Measurements from ENCODE around the gene AGAP1. TPM values are rescaled to one million over a fixed set of nuclear protein-coding genes. Genes with fewer than 3 reads are reported as not detected.
A peak's percentile ranks its signal among the peaks of the same experiment; 100 is the strongest.

The AGAP1 gene
- polyA plus RNA-seq (2013, experiment 1 of 4), result 28.5 TPM
- 30.1 TPM for polyA plus RNA-seq (2013, experiment 2 of 4)
- polyA plus RNA-seq (2013, experiment 3 of 4), result 18.8 TPM
- polyA plus RNA-seq (2013, experiment 4 of 4), result 22.0 TPM

GRCh38 chr2:235493775-235494715 is at the start of gene AGAP1:
AGAP1 (plus strand) TSS chr2:235494043.
- H3K27ac ChIP-seq (ENCODE audit: insufficient read depth, low read depth, low read length, poor library complexity, severe bottlenecking), result peak within 1 kb of the TSS; percentile 26

GRCh38 chr2:235444101-235444597 is 49.7 kb upstream of the AGAP1 start:
- no peak overlapping the region for H3K4me3 ChIP-seq (ENCODE audit: insufficient read depth, low read depth, low read length)
- no peak overlapping the region for H3K27ac ChIP-seq (ENCODE audit: insufficient read depth, low read depth, low read length, poor library complexity, severe bottlenecking)
- H3K4me1 ChIP-seq (ENCODE audit: control insufficient read depth, insufficient read depth, low read length), result no peaks in the 10 kb centered on the region
- no peaks in the 10 kb centered on the region for H3K27me3 ChIP-seq (ENCODE audit: control insufficient read depth, insufficient read depth, low read length, poor library complexity, severe bottlenecking)
- WGBS, 2 experiments, result 93 to 95% methylated on average over 7 of the region's 7 CpGs
- no peaks in the 10 kb centered on the region for H3K9me3 ChIP-seq (ENCODE audit: control insufficient read depth, low read length)
- H3K36me3 ChIP-seq (ENCODE audit: control insufficient read depth, insufficient read depth, low read length), result no peaks in the 10 kb centered on the region

More at GRCh38 chr2:235493775-235494715, at the start of gene AGAP1:
- WGBS, 2 experiments, result 0% methylated on average over 156 of the region's 156 CpGs
- H3K36me3 ChIP-seq (ENCODE audit: control insufficient read depth, insufficient read depth, low read length), result no peaks in the 10 kb centered on the region
- H3K9me3 ChIP-seq (ENCODE audit: control insufficient read depth, low read length), result peaks cover 2% of the 10 kb centered on the region
- H3K4me1 ChIP-seq (ENCODE audit: control insufficient read depth, insufficient read depth, low read length), result peaks cover 18% of the 10 kb centered on the region
- H3K27me3 ChIP-seq (ENCODE audit: control insufficient read depth, insufficient read depth, low read length, poor library complexity, severe bottlenecking), result peaks cover 13% of the 10 kb centered on the region
- H3K4me3 ChIP-seq (ENCODE audit: insufficient read depth, low read depth, low read length), result peak within 1 kb of the TSS; percentile 71

GRCh38 chr2:235445116-235445515 is 48.7 kb upstream of the AGAP1 start:
- H3K9me3 ChIP-seq (ENCODE audit: control insufficient read depth, low read length), result no peaks in the 10 kb centered on the region
- H3K4me3 ChIP-seq (ENCODE audit: insufficient read depth, low read depth, low read length), result no peak overlapping the region
- 70 to 78% methylated on average over 6 of the region's 6 CpGs for WGBS, 2 experiments
- H3K36me3 ChIP-seq (ENCODE audit: control insufficient read depth, insufficient read depth, low read length), result no peaks in the 10 kb centered on the region
- H3K4me1 ChIP-seq (ENCODE audit: control insufficient read depth, insufficient read depth, low read length), result no peaks in the 10 kb centered on the region
- no peak overlapping the region for H3K27ac ChIP-seq (ENCODE audit: insufficient read depth, low read depth, low read length, poor library complexity, severe bottlenecking)
- H3K27me3 ChIP-seq (ENCODE audit: control insufficient read depth, insufficient read depth, low read length, poor library complexity, severe bottlenecking), result no peaks in the 10 kb centered on the region

- Histone ChIP-seq H3K27ac (ENCODE audit: insufficient read depth, low read depth, low read length, poor library complexity, severe bottlenecking) (no peak overlapping the region), H3K4me1 (ENCODE audit: control insufficient read depth, insufficient read depth, low read length) (no peaks in the 10 kb centered on the region), H3K36me3 (ENCODE audit: control insufficient read depth, insufficient read depth, low read length) (no peaks in the 10 kb centered on the region), H3K27me3 (ENCODE audit: control insufficient read depth, insufficient read depth, low read length, poor library complexity, severe bottlenecking) (no peaks in the 10 kb centered on the region), H3K4me3 (ENCODE audit: insufficient read depth, low read depth, low read length) (no peak overlapping the region), H3K9me3 (ENCODE audit: control insufficient read depth, low read length) (no peaks in the 10 kb centered on the region)
- WGBS, 2 experiments, result 93 to 94% methylated on average over 5 of the region's 5 CpGs
Observed at GRCh38 chr2:235446082-235446481, 47.8 kb upstream of the AGAP1 start.

- Histone ChIP-seq H3K27me3 (ENCODE audit: control insufficient read depth, insufficient read depth, low read length, poor library complexity, severe bottlenecking) (no peaks in the 10 kb centered on the region), H3K9me3 (ENCODE audit: control insufficient read depth, low read length) (no peaks in the 10 kb centered on the region), H3K36me3 (ENCODE audit: control insufficient read depth, insufficient read depth, low read length) (no peaks in the 10 kb centered on the region), H3K4me3 (ENCODE audit: insufficient read depth, low read depth, low read length) (no peak overlapping the region), H3K4me1 (ENCODE audit: control insufficient read depth, insufficient read depth, low read length) (no peaks in the 10 kb centered on the region), H3K27ac (ENCODE audit: insufficient read depth, low read depth, low read length, poor library complexity, severe bottlenecking) (no peak overlapping the region)
- 95 to 100% methylated on average over 2 to 3 of the region's 3 CpGs for WGBS, 2 experiments
Observed at GRCh38 chr2:235447210-235447609, 46.6 kb upstream of the AGAP1 start.

GRCh38 chr2:235449568-235449967 is 44.3 kb upstream of the AGAP1 start:
- H3K4me3 ChIP-seq (ENCODE audit: insufficient read depth, low read depth, low read length), result no peak overlapping the region
- no peaks in the 10 kb centered on the region for H3K9me3 ChIP-seq (ENCODE audit: control insufficient read depth, low read length)
- 94 to 95% methylated on average over 9 of the region's 9 CpGs for WGBS, 2 experiments
- no peaks in the 10 kb centered on the region for H3K36me3 ChIP-seq (ENCODE audit: control insufficient read depth, insufficient read depth, low read length)
- no peak overlapping the region for H3K27ac ChIP-seq (ENCODE audit: insufficient read depth, low read depth, low read length, poor library complexity, severe bottlenecking)
- H3K4me1 ChIP-seq (ENCODE audit: control insufficient read depth, insufficient read depth, low read length), result no peaks in the 10 kb centered on the region
- H3K27me3 ChIP-seq (ENCODE audit: control insufficient read depth, insufficient read depth, low read length, poor library complexity, severe bottlenecking), result no peaks in the 10 kb centered on the region

- H3K27me3 ChIP-seq (ENCODE audit: control insufficient read depth, insufficient read depth, low read length, poor library complexity, severe bottlenecking), result no peaks in the 10 kb centered on the region
- no peaks in the 10 kb centered on the region for H3K4me1 ChIP-seq (ENCODE audit: control insufficient read depth, insufficient read depth, low read length)
- no peak overlapping the region for H3K4me3 ChIP-seq (ENCODE audit: insufficient read depth, low read depth, low read length)
- H3K36me3 ChIP-seq (ENCODE audit: control insufficient read depth, insufficient read depth, low read length), result no peaks in the 10 kb centered on the region
- no peak overlapping the region for H3K27ac ChIP-seq (ENCODE audit: insufficient read depth, low read depth, low read length, poor library complexity, severe bottlenecking)
- H3K9me3 ChIP-seq (ENCODE audit: control insufficient read depth, low read length), result no peaks in the 10 kb centered on the region
- 93% methylated on average over 6 of the region's 6 CpGs for WGBS, 2 experiments
Observed at GRCh38 chr2:235453605-235454151, 40.2 kb upstream of the AGAP1 start.

GRCh38 chr2:235458839-235459273 is 35.0 kb upstream of the AGAP1 start:
- Histone ChIP-seq H3K4me1 (ENCODE audit: control insufficient read depth, insufficient read depth, low read length) (no peaks in the 10 kb centered on the region), H3K36me3 (ENCODE audit: control insufficient read depth, insufficient read depth, low read length) (no peaks in the 10 kb centered on the region), H3K4me3 (ENCODE audit: insufficient read depth, low read depth, low read length) (no peak overlapping the region), H3K27ac (ENCODE audit: insufficient read depth, low read depth, low read length, poor library complexity, severe bottlenecking) (no peak overlapping the region), H3K9me3 (ENCODE audit: control insufficient read depth, low read length) (no peaks in the 10 kb centered on the region), H3K27me3 (ENCODE audit: control insufficient read depth, insufficient read depth, low read length, poor library complexity, severe bottlenecking) (no peaks in the 10 kb centered on the region)
- 88 to 90% methylated on average over 7 of the region's 7 CpGs for WGBS, 2 experiments

- Histone ChIP-seq H3K4me1 (ENCODE audit: control insufficient read depth, insufficient read depth, low read length) (no peaks in the 10 kb centered on the region), H3K9me3 (ENCODE audit: control insufficient read depth, low read length) (no peaks in the 10 kb centered on the region), H3K36me3 (ENCODE audit: control insufficient read depth, insufficient read depth, low read length) (no peaks in the 10 kb centered on the region), H3K27ac (ENCODE audit: insufficient read depth, low read depth, low read length, poor library complexity, severe bottlenecking) (no peak overlapping the region), H3K27me3 (ENCODE audit: control insufficient read depth, insufficient read depth, low read length, poor library complexity, severe bottlenecking) (no peaks in the 10 kb centered on the region), H3K4me3 (ENCODE audit: insufficient read depth, low read depth, low read length) (no peak overlapping the region)
- WGBS, 2 experiments, result 96 to 97% methylated on average over 8 of the region's 8 CpGs
Observed at GRCh38 chr2:235460548-235461047, 33.2 kb upstream of the AGAP1 start.
